OCI-LY1 (cell line): Measurements from ENCODE around the gene SLC25A45.

Experiments used
- CTCF ChIP-seq: fragments of 200-600 bp; sonication (generic), shearing (Covaris generic); IDR thresholded peaks from 2 replicates; pipeline ENCODE4 v1.5.1; 2017; ENCODE audit warnings: mild to moderate bottlenecking, antibody characterized with exemption, low read length, moderate library complexity, mixed read lengths
- EZH2 ChIP-seq: fragments of 200-600 bp; sonication (generic), shearing (Covaris generic); IDR thresholded peaks from 2 replicates; pipeline ENCODE4 v1.8.0; 2017; ENCODE audit warnings: borderline replicate concordance, mixed run types, mild to moderate bottlenecking, antibody characterized with exemption, low read length, moderate library complexity, mixed read lengths

- TF ChIP-seq CTCF (no peak), EZH2 (no peak)
These were observed 21.2 kb upstream of the SLC25A45 start for GRCh38 chr11:65403607-65404121.
